ENCODE data around the gene CEACAM19. TPM values are rescaled to one million over a fixed set of nuclear protein-coding genes. Genes with fewer than 3 reads are reported as not detected.
"Not testable (repeated sequence)": the region's sequence is repeated elsewhere in the genome, so short reads cannot be mapped to it uniquely, and the experiment has no call there.

CEACAM19 gene, protein sequence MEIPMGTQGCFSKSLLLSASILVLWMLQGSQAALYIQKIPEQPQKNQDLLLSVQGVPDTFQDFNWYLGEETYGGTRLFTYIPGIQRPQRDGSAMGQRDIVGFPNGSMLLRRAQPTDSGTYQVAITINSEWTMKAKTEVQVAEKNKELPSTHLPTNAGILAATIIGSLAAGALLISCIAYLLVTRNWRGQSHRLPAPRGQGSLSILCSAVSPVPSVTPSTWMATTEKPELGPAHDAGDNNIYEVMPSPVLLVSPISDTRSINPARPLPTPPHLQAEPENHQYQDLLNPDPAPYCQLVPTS
- 1 to 10 TPM; 5.6 to 7.5 TPM for polyA plus RNA-seq

GRCh38 chr19:44671400-44671799 is at the start of gene CEACAM19:
Gene CEACAM19 (plus strand): TSS chr19:44671482. CDS start chr19:44671932, 450 bp downstream.
- 52 to 63% methylated on average over 2 of the region's 2 CpGs for WGBS, 2 donors
- Histone ChIP-seq H3K27ac (ENCODE audit: low read depth in 2 of 2, low read length in 1 of 2) (peak within 1 kb of the TSS in 1 of 2 donors; percentile 58), H3K9me3 (ENCODE audit: control insufficient read depth in 2 of 2, insufficient read depth in 1 of 2, low read depth in 1 of 2, low read length in 1 of 2) (no peaks in the 10 kb centered on the region)

GRCh38 chr19:44623080-44623479 is 48.2 kb upstream of the CEACAM19 start:
- H3K4me3 ChIP-seq (ENCODE audit: low read depth in 1 of 2, low read length in 2 of 2) = no peak overlapping the region
- H3K4me1 ChIP-seq (ENCODE audit: control insufficient read depth in 2 of 2, insufficient read depth in 2 of 2, low read length in 1 of 2) = no peaks in the 10 kb centered on the region
- no peaks in the 10 kb centered on the region for H3K27me3 ChIP-seq (ENCODE audit: control insufficient read depth in 1 of 2, insufficient read depth in 2 of 2, low read length in 2 of 2)
- H3K36me3 ChIP-seq (ENCODE audit: control insufficient read depth in 2 of 2, insufficient read depth in 2 of 2, low read length in 1 of 2) = no peaks in the 10 kb centered on the region
- WGBS, 2 donors = 61% methylated on average over 5 of the region's 5 CpGs
- H3K9me3 ChIP-seq (ENCODE audit: control insufficient read depth in 2 of 2, insufficient read depth in 1 of 2, low read depth in 1 of 2, low read length in 1 of 2) = no peaks in the 10 kb centered on the region
- no peak overlapping the region for H3K27ac ChIP-seq (ENCODE audit: low read depth in 2 of 2, low read length in 1 of 2)

More at GRCh38 chr19:44671400-44671799, at the start of gene CEACAM19:
- H3K4me3 ChIP-seq (ENCODE audit: low read depth in 1 of 2, low read length in 2 of 2) = no peak within 1 kb of the TSS
- H3K36me3 ChIP-seq (ENCODE audit: control insufficient read depth in 2 of 2, insufficient read depth in 2 of 2, low read length in 1 of 2) = no peaks in the 10 kb centered on the region
- H3K27me3 ChIP-seq (ENCODE audit: control insufficient read depth in 1 of 2, insufficient read depth in 2 of 2, low read length in 2 of 2) = no peaks in the 10 kb centered on the region
- peaks cover 0 to 5% of the 10 kb centered on the region in 2 donors for H3K4me1 ChIP-seq (ENCODE audit: control insufficient read depth in 2 of 2, insufficient read depth in 2 of 2, low read length in 1 of 2)

DNA sequence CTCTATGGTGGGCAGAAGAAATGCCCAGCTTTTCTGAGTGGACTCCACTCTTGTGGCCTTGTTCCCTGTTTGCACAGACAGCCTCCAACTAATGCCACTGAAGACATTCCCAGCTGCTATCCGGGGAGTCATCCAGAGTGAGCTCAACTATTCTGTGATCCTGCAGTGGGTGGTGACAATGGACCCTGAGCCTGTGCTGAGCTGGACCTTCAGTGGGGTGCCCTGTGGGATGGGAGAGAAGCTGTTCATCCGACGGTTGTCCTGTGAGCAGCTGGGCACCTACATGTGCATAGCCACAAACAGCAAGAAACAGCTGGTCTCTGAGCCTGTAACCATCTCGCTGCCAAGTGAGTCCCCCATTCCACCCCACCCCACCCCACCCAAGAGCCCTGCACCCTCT is 47.7 kb upstream of the CEACAM19 start:
- Histone ChIP-seq H3K27ac (ENCODE audit: low read depth in 2 of 2, low read length in 1 of 2) (no peak overlapping the region), H3K9me3 (ENCODE audit: control insufficient read depth in 2 of 2, insufficient read depth in 1 of 2, low read depth in 1 of 2, low read length in 1 of 2) (no peaks in the 10 kb centered on the region), H3K27me3 (ENCODE audit: control insufficient read depth in 1 of 2, insufficient read depth in 2 of 2, low read length in 2 of 2) (no peaks in the 10 kb centered on the region), H3K36me3 (ENCODE audit: control insufficient read depth in 2 of 2, insufficient read depth in 2 of 2, low read length in 1 of 2) (no peaks in the 10 kb centered on the region), H3K4me1 (ENCODE audit: control insufficient read depth in 2 of 2, insufficient read depth in 2 of 2, low read length in 1 of 2) (no peaks in the 10 kb centered on the region), H3K4me3 (ENCODE audit: low read depth in 1 of 2, low read length in 2 of 2) (no peak overlapping the region)
- 85 to 89% methylated on average over 4 of the region's 4 CpGs for WGBS, 2 donors

DNA sequence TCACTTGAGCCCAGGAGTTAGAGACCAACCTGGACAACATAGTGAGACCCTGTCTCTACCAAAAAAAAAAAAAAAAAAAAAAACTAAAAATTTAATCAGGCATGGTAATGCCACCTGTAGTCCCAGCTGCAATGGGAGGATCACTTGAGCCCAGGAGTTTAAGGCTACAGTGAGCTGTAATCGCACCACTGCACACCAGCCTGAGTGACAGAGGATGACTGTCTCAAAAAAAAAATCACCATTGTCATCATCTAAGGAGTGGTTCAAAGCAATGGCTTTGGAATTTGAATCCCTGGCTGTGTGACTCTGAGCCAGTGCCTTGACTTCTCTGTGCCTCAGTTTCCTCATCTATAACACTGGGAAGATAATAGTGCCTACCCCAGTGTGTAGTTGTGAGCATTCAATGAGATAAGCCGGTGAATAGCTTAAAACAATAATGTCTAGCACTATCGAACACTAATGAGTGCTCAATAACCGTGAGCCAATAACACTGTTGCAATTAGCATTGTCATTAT is 46.4 kb upstream of the CEACAM19 start:
- no peak overlapping the region for H3K4me3 ChIP-seq (ENCODE audit: low read depth in 1 of 2, low read length in 2 of 2)
- WGBS, 2 donors = 93 to 95% methylated on average over 4 of the region's 4 CpGs
- no peak overlapping the region for H3K27ac ChIP-seq (ENCODE audit: low read depth in 2 of 2, low read length in 1 of 2)
- no peaks in the 10 kb centered on the region for H3K9me3 ChIP-seq (ENCODE audit: control insufficient read depth in 2 of 2, insufficient read depth in 1 of 2, low read depth in 1 of 2, low read length in 1 of 2)
- H3K36me3 ChIP-seq (ENCODE audit: control insufficient read depth in 2 of 2, insufficient read depth in 2 of 2, low read length in 1 of 2) = no peaks in the 10 kb centered on the region
- H3K4me1 ChIP-seq (ENCODE audit: control insufficient read depth in 2 of 2, insufficient read depth in 2 of 2, low read length in 1 of 2) = no peaks in the 10 kb centered on the region
- H3K27me3 ChIP-seq (ENCODE audit: control insufficient read depth in 1 of 2, insufficient read depth in 2 of 2, low read length in 2 of 2) = no peaks in the 10 kb centered on the region

- not testable (repeated sequence) for H3K27me3 ChIP-seq (ENCODE audit: control insufficient read depth in 1 of 2, insufficient read depth in 2 of 2, low read length in 2 of 2); H3K4me1 ChIP-seq (ENCODE audit: control insufficient read depth in 2 of 2, insufficient read depth in 2 of 2, low read length in 1 of 2); H3K9me3 ChIP-seq (ENCODE audit: control insufficient read depth in 2 of 2, insufficient read depth in 1 of 2, low read depth in 1 of 2, low read length in 1 of 2); H3K36me3 ChIP-seq (ENCODE audit: control insufficient read depth in 2 of 2, insufficient read depth in 2 of 2, low read length in 1 of 2); H3K27ac ChIP-seq (ENCODE audit: low read depth in 2 of 2, low read length in 1 of 2); H3K4me3 ChIP-seq (ENCODE audit: low read depth in 1 of 2, low read length in 2 of 2)
- WGBS, 2 donors = 77 to 87% methylated on average over 4 of the region's 4 CpGs
These were observed 45.6 kb upstream of the CEACAM19 start for GRCh38 chr19:44625637-44626036.

DNA sequence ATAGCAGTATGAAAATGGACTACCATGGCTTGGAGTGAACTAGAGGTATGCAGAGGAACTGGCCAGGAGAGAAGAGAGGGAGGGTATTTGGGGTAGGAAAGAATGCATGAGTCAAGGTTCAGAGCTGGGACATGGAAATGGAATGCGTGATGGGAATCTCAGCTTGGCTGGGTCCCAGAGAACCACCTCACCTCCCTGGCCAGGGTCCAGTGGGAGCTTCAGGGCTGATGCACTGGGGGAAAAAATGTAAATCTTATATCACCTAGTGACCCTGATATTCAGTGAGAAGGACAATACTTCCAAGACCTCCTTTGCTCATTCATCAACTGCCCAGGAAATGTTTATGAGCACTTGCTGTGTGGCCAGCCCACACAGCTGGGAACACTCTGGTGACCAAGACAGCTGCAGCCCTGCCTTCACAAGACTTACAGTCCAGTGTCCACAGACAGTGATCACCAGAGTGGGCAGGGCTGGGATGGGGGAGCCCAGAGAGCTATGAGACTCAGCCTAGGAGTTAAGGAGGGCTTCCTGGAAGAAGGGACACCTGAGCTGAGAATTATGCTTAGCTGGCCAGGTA is 45.1 kb upstream of the CEACAM19 start:
- Histone ChIP-seq H3K27me3 (ENCODE audit: control insufficient read depth in 1 of 2, insufficient read depth in 2 of 2, low read length in 2 of 2) (no peaks in the 10 kb centered on the region), H3K9me3 (ENCODE audit: control insufficient read depth in 2 of 2, insufficient read depth in 1 of 2, low read depth in 1 of 2, low read length in 1 of 2) (no peaks in the 10 kb centered on the region), H3K4me1 (ENCODE audit: control insufficient read depth in 2 of 2, insufficient read depth in 2 of 2, low read length in 1 of 2) (no peaks in the 10 kb centered on the region), H3K27ac (ENCODE audit: low read depth in 2 of 2, low read length in 1 of 2) (no peak overlapping the region), H3K36me3 (ENCODE audit: control insufficient read depth in 2 of 2, insufficient read depth in 2 of 2, low read length in 1 of 2) (no peaks in the 10 kb centered on the region), H3K4me3 (ENCODE audit: low read depth in 1 of 2, low read length in 2 of 2) (no peak overlapping the region)
- 22 to 26% methylated on average over 1 of the region's 1 CpG for WGBS, 2 donors

DNA sequence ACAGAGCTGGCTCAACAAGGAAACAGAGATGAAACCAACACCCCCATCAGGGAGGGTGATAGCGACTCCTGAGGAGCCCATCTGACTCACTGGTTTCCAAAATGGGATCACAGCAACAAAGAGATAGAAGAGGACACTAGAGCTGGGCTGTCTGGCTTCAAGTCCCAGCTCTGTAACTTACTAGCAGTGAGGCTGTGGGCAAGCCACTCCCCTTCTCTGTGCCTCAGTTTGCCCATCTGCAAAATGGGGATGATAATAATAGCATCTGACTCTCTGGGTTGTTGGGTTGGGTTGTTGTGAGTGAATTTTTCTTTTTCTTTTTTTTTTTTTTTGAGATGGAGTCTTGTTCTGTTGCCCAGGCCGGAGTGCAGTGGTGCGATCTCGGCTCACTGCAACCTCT is 43.7 kb upstream of the CEACAM19 start:
- Histone ChIP-seq H3K4me3 (ENCODE audit: low read depth in 1 of 2, low read length in 2 of 2) (no peak overlapping the region), H3K4me1 (ENCODE audit: control insufficient read depth in 2 of 2, insufficient read depth in 2 of 2, low read length in 1 of 2) (no peaks in the 10 kb centered on the region), H3K36me3 (ENCODE audit: control insufficient read depth in 2 of 2, insufficient read depth in 2 of 2, low read length in 1 of 2) (no peaks in the 10 kb centered on the region), H3K9me3 (ENCODE audit: control insufficient read depth in 2 of 2, insufficient read depth in 1 of 2, low read depth in 1 of 2, low read length in 1 of 2) (no peaks in the 10 kb centered on the region), H3K27ac (ENCODE audit: low read depth in 2 of 2, low read length in 1 of 2) (no peak overlapping the region), H3K27me3 (ENCODE audit: control insufficient read depth in 1 of 2, insufficient read depth in 2 of 2, low read length in 2 of 2) (no peaks in the 10 kb centered on the region)
- WGBS, 2 donors = 90 to 97% methylated on average over 4 of the region's 4 CpGs

GRCh38 chr19:44628793-44629192 is 42.5 kb upstream of the CEACAM19 start:
- Histone ChIP-seq H3K27ac (ENCODE audit: low read depth in 2 of 2, low read length in 1 of 2) (no peak overlapping the region), H3K4me3 (ENCODE audit: low read depth in 1 of 2, low read length in 2 of 2) (no peak overlapping the region), H3K9me3 (ENCODE audit: control insufficient read depth in 2 of 2, insufficient read depth in 1 of 2, low read depth in 1 of 2, low read length in 1 of 2) (no peaks in the 10 kb centered on the region), H3K36me3 (ENCODE audit: control insufficient read depth in 2 of 2, insufficient read depth in 2 of 2, low read length in 1 of 2) (no peaks in the 10 kb centered on the region), H3K4me1 (ENCODE audit: control insufficient read depth in 2 of 2, insufficient read depth in 2 of 2, low read length in 1 of 2) (no peaks in the 10 kb centered on the region), H3K27me3 (ENCODE audit: control insufficient read depth in 1 of 2, insufficient read depth in 2 of 2, low read length in 2 of 2) (no peaks in the 10 kb centered on the region)
- 85 to 86% methylated on average over 3 of the region's 3 CpGs for WGBS, 2 donors

DNA sequence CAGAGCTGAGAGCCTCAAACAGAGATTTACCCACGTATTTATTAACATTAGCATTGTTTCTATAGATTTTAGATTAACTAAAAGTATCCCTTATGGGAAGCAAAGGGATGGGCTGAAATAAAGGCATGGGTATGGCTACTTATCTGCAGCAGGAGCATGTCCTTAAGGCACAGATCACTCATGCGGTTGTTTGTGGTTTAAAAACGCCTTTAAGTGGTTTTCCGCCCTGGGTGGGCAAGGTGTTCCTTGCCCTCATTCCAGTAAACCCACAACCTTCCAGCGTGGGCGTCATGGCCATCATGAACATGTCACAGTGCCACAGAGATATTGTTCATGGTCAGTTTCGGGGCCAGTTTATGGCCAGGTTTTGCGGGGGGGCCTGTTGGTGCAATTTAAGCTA is 39.7 kb upstream of the CEACAM19 start:
- WGBS, 2 donors = 79 to 80% methylated on average over 8 of the region's 8 CpGs
- not testable (repeated sequence) for H3K36me3 ChIP-seq (ENCODE audit: control insufficient read depth in 2 of 2, insufficient read depth in 2 of 2, low read length in 1 of 2); H3K27me3 ChIP-seq (ENCODE audit: control insufficient read depth in 1 of 2, insufficient read depth in 2 of 2, low read length in 2 of 2); H3K27ac ChIP-seq (ENCODE audit: low read depth in 2 of 2, low read length in 1 of 2); H3K4me1 ChIP-seq (ENCODE audit: control insufficient read depth in 2 of 2, insufficient read depth in 2 of 2, low read length in 1 of 2); H3K9me3 ChIP-seq (ENCODE audit: control insufficient read depth in 2 of 2, insufficient read depth in 1 of 2, low read depth in 1 of 2, low read length in 1 of 2); H3K4me3 ChIP-seq (ENCODE audit: low read depth in 1 of 2, low read length in 2 of 2)

- H3K27ac ChIP-seq (ENCODE audit: low read depth in 2 of 2, low read length in 1 of 2); H3K27me3 ChIP-seq (ENCODE audit: control insufficient read depth in 1 of 2, insufficient read depth in 2 of 2, low read length in 2 of 2); H3K4me3 ChIP-seq (ENCODE audit: low read depth in 1 of 2, low read length in 2 of 2); H3K4me1 ChIP-seq (ENCODE audit: control insufficient read depth in 2 of 2, insufficient read depth in 2 of 2, low read length in 1 of 2); H3K9me3 ChIP-seq (ENCODE audit: control insufficient read depth in 2 of 2, insufficient read depth in 1 of 2, low read depth in 1 of 2, low read length in 1 of 2); H3K36me3 ChIP-seq (ENCODE audit: control insufficient read depth in 2 of 2, insufficient read depth in 2 of 2, low read length in 1 of 2): not testable (repeated sequence)
- 22 to 26% methylated on average over 5 of the region's 5 CpGs for WGBS, 2 donors
These were observed 37.2 kb upstream of the CEACAM19 start for GRCh38 chr19:44634058-44634457.
